ENCODE results near the gene HS3ST2.

HS3ST2 gene
- long read RNA-seq, donor 1 = 0 reads
- long read RNA-seq, donor 2, partial matches to known transcripts = 0 of 1 reads
- long read RNA-seq, donor 2, other reads (novel, unspliced or antisense) = 0 of 1 reads
- long read RNA-seq, donor 3 = 0 reads
- long read RNA-seq, donor 4 = 0 reads
- long read RNA-seq, donor 5 = 0 reads
- long read RNA-seq, donor 6 = 0 reads
- long read RNA-seq, donor 7 = 0 reads
- long read RNA-seq, donor 8 = 0 reads

GRCh38 chr16:22813948-22814710 lies at the start of gene HS3ST2:
TSS of gene HS3ST2 (plus strand) at chr16:22814162. CDS start at chr16:22814611, 449 bp downstream.
- DNase-seq = peak; percentile 47

GRCh38 chr16:22764662-22765327 lies 49.2 kb upstream of the HS3ST2 start:
- DNase-seq = no peak

- DNase-seq = no peak
Measured at GRCh38 chr16:22765479-22765878, 48.5 kb upstream of the HS3ST2 start.

- DNase-seq = no peak
Measured at GRCh38 chr16:22770866-22771265, 43.1 kb upstream of the HS3ST2 start.

GRCh38 chr16:22771551-22771950 lies 42.4 kb upstream of the HS3ST2 start:
- no peak for DNase-seq

GRCh38 chr16:22775220-22775922 lies 38.6 kb upstream of the HS3ST2 start:
- DNase-seq = no peak

GRCh38 chr16:22781480-22781879 lies 32.5 kb upstream of the HS3ST2 start:
- no peak for DNase-seq

- no peak for DNase-seq
Measured at GRCh38 chr16:22782314-22782713, 31.6 kb upstream of the HS3ST2 start.

- no peak for DNase-seq
Measured at GRCh38 chr16:22784690-22785214, 29.2 kb upstream of the HS3ST2 start.

- DNase-seq = no peak
Measured at GRCh38 chr16:22785552-22785951, 28.4 kb upstream of the HS3ST2 start.

- DNase-seq = no peak
Measured at GRCh38 chr16:22786284-22786683, 27.7 kb upstream of the HS3ST2 start.

GRCh38 chr16:22786691-22787090 lies 27.3 kb upstream of the HS3ST2 start:
- no peak for DNase-seq

GRCh38 chr16:22787466-22788192 lies 26.3 kb upstream of the HS3ST2 start:
- no peak for DNase-seq

GRCh38 chr16:22788193-22788530 lies 25.8 kb upstream of the HS3ST2 start:
- DNase-seq = no peak

GRCh38 chr16:22789281-22789945 lies 24.5 kb upstream of the HS3ST2 start:
- DNase-seq = no peak

- DNase-seq = no peak
Measured at GRCh38 chr16:22797551-22797950, 16.4 kb upstream of the HS3ST2 start.

- no peak for DNase-seq
Measured at GRCh38 chr16:22799113-22799512, 14.8 kb upstream of the HS3ST2 start.

GRCh38 chr16:22804893-22805292 lies 9.1 kb upstream of the HS3ST2 start:
- DNase-seq = no peak

- no peak for DNase-seq
Measured at GRCh38 chr16:22805326-22805725, 8.6 kb upstream of the HS3ST2 start.

- no peak for DNase-seq
Measured at GRCh38 chr16:22806811-22807210, 7.2 kb upstream of the HS3ST2 start.

- no peak for DNase-seq
Measured at GRCh38 chr16:22810226-22810625, 3.7 kb upstream of the HS3ST2 start.

Data from right kidney (tissue), 9 donors.